Pulmonary artery endothelial cell (primary cell): Measurements from ENCODE around the gene OTOS. TPM values are rescaled to one million over a fixed set of nuclear protein-coding genes. Genes with fewer than 3 reads are reported as not detected.

Experiments used
- DNase-seq: peaks from one replicate; pipeline ENCODE4 v3.0.0-alpha.2; 2011; ENCODE audit warnings: low read depth, low spot score
- total RNA-seq: library from RNA; depleted of rRNA; stranded (reverse); fragments of >200 nt; gene quantifications from 2 replicates; pipeline ENCODE4 v1.2.3, GENCODE V29; 2014

Gene OTOS
- total RNA-seq, 1 donor from 2014 or later: not detected

GRCh38 chr2:240168041-240168440 lies 27.6 kb upstream of the OTOS start:
- DNase-seq: no peak

- DNase-seq: no peak
Measured at GRCh38 chr2:240167588-240167880, 27.1 kb upstream of the OTOS start.

DNA sequence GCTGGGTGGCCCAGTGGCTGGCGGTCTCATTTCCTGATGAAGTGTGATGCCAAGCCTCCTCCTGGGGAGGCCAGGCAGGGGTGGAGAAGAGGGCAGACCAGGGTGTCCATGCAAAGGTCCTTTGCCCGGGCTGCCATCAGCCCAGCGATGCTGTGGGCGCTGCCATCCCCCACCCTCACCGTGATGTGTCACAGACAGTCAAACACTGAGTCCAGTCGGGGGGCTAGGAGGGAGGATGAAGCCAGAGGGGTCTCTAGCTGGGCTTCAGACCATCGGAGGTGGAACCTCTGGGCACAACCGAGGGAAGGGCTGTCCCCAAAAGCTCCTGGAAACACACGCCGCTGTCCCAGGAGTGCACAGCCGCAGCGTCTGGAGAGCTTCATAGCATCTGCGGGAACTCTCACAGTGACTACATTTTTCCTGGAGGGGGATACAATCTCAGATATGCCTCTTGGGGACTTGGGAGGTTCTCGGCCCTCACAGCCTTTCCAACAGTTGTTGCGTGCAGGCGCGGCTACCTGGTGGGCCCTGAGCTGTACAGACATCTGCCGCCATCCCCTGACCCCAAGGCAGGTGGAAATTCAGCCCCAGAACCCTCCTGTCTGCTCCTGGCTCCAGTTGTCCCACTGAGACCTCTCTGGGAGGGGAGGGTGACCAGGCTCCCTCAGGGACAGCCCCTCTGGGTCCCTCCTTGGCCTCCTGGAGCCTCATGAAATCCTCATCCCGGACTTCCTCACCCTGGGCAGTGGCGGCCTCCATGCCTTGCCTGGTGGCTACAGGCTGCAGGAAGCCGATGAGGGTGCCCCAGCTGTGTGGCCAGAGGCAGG lies 26.5 kb upstream of the OTOS start:
- DNase-seq: no peak

GRCh38 chr2:240166191-240166590 lies 25.7 kb upstream of the OTOS start:
- DNase-seq: no peak

GRCh38 chr2:240165661-240166060 lies 25.2 kb upstream of the OTOS start:
- no peak for DNase-seq

DNA sequence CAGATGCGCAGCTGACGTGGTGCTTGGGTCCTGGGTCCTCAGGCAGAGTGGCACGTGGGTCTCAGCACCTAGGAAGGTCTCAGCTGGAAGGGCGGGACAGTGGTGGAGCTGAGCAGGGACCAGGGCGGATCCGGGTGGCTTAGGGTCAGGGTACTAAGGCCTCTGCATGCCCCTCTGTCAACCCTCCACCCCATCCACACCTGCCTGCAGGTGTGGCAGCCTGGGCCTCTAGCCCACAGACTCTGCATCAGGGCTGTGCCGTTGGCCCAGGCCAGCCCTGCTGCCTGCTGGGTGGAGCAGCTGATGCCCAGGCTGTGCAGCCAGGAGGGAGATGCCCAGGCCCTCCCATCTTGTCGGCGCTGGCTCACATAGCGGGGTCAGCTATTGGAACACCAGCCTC lies 24.6 kb upstream of the OTOS start:
- no peak for DNase-seq

DNA sequence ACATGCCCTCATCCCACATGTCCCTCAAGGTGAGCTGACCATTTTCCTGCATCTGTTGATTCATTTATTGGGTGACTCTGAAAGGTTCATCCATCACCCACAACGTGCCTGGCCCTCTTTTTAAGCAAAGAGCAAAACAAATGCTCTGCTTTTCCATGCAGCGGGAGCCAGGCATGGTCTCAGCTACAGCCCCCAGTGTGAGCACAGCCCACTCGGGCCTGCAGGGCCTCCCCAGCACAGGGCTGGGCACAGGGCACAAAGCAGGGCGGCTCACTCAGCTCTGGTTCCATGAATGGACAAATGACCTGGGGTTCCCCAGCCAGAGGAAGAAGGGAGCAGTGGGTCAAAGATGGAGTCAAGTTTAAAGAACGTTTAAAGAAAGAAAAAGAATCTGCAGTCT lies 24.1 kb upstream of the OTOS start:
- no peak for DNase-seq

DNA sequence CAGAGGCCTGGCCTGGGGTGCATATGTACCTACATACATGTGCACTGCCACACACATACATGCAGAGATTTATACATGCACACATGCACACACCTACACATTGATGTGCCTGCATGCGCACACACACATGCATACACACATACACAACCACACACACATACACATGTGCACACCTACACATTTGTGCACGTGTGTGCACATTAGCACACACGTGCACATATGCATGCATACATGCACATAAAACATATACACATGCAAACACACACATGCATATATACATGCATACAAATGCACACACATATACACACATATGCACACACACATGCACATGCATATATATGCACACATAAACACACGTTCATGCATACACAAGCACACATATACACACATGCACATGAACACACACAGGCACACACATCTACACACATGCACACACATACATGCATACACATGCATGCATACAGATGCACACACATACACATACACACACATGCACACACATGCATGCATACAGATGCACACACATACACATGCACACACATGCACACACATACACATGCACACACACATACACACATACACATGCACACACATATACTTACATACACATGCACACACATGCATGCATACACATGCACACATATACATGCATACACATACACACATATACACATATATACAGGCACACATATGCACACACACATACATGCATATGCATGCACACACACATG lies 23.6 kb upstream of the OTOS start:
- DNase-seq: no peak

DNA sequence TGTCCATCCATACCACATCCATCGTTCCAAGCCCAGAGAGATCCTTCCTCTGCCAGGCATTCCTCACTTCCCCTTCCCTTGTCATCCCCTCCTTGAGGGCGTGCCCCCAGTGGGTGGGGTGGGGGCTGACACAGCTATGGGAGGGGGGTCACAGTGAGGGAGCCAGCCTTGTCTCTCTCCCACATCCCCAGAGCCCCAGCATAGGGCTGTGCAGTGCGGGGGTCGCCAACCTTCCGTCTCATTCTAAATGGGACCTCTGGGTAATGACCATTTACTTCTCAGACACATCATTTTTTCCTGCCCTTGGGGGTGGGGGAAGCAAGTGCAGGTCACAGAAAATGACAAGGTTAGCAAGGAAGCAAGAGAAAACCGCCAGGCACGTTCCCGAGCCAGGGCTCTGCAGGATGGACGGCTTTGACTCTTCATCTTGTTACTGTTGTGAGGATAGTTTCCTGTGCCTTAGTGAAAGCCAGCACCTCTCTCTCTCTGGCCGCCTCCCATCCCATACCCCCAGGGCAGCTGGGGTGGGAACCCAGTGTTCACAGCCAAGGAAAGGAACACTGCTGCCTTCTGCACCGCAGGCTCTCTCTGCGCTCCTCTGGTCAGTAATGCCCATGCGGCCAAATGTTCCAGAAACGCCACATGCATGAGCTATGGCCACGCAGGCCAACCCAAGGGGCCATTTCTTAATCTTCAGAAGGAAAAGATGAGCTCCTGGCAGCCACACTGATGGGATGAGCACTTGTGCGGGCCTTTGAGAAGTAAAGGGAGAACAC lies 22.7 kb upstream of the OTOS start:
- no peak for DNase-seq

DNA sequence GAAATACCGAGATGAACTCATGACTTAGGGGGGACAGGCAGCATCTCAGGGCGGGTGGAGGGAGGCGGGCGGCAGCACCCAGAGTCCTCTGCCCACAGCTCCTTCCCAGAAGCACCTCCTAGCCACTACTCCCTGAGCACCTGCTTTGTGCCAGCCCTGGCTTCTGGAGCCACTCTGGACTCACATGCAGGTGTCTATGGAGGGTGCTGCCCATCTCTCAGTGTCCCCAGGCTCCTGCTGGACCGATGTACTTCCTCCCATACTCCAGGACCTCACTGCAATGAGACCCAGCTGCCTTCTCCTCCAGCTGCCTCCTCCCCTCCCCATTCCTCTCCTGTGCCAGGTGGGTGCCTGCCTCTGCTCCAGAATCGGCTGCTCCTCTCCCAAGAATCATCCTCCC lies 22.1 kb upstream of the OTOS start:
- DNase-seq: no peak

DNA sequence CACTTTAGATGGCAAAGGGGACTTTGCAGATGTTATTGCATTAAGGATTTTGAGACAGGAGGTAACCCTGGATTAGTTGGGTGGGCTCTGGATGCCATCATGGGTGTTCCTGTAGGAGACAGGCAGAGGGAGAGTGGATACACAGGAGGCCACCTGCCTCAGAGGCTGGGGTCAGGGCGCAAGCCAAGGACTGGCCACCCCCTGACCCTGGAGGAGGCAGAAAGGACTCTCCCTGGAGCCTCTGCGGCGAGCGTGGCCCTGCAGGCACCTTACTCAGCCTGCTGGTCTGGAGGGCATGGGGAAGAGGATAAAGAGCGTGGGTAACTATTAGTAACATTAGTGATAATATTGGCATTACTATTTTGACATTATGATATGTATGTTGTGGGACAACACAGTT lies 21.6 kb upstream of the OTOS start:
- DNase-seq: no peak

GRCh38 chr2:240161087-240161750 lies 20.8 kb upstream of the OTOS start:
- DNase-seq: no peak

- DNase-seq: no peak
Measured at GRCh38 chr2:240160291-240161086, 20.0 kb upstream of the OTOS start.

DNA sequence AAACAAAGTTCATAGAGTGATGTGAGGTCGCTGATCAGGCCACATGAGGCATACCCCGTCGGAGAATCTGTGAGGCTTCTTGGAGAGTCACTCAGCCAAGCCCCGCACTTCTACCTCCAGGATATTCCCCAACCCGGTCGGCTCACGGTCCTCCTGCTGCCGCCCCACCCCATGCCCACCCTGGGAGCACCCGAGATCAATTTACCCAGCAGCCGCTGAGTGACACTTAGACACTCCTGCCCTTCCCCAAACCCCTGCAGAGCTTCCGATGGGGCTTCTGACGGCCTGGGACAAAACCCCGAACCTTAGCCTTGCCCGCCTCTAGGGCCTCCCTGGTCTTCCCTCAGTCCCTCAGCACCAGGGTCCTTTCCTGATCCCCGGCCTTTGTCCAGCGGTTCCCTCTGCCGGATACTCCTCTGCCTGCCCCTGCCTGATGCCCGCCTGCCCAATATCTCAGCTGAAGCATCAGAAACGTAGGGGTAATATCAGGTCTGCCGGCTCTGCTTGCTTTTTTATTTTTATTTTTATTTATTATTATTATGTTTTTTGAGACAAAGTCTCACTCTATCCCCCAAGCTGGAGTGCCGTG lies 18.9 kb upstream of the OTOS start:
- DNase-seq: no peak

DNA sequence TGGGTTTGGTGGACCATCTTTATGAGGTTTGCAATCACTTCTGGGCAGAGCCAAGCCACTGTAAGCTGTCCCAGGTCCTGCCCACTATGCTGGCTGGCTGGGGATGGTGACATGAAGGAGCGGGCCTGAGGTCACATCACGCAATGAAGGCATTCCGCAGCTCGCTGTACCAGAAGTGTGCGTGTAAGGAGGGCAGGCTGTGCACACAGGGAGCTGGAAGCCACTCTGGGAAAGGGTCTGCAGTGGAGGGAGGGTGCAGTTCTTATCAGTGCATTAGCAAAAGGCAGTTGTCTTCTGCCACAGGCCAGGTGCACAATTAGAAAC lies 16.7 kb upstream of the OTOS start:
- no peak for DNase-seq

- no peak for DNase-seq
Measured at GRCh38 chr2:240156435-240157146, 16.1 kb upstream of the OTOS start.

GRCh38 chr2:240155745-240156390 lies 15.4 kb upstream of the OTOS start:
- DNase-seq: no peak

DNA sequence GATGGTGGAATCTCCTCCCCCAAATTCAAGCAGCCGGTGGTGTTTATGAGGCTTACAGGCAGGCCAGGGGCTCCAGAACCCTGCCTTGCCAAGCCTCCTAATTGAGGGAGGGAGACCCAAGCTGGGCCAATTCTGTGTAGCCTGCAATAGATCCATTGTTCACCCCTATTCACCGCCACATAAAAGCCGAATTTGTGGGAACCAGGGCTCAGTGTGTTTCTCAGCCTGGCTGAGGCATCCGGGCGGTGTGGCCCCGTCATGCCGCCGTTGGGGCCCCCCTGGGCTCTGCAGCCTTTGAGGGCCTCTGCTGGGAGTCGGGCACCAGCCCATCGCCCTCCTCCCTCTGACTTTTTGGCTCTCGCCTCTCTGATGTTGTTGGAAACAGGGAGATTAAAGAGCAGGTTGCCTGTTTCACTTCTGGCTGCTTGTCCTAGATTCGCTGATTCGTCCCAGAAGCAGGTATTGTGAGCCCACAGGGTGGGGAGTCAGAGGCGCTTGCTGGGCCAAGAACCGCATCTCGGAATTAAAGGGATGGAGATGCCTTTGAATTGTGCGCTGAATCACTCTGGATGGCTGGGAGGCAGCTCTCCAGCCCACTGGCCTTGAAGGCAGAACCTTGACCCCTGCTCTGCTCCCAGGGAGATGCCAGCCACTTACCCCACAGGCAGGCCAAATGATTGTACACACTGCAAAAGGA lies 14.7 kb upstream of the OTOS start:
- DNase-seq: no peak

DNA sequence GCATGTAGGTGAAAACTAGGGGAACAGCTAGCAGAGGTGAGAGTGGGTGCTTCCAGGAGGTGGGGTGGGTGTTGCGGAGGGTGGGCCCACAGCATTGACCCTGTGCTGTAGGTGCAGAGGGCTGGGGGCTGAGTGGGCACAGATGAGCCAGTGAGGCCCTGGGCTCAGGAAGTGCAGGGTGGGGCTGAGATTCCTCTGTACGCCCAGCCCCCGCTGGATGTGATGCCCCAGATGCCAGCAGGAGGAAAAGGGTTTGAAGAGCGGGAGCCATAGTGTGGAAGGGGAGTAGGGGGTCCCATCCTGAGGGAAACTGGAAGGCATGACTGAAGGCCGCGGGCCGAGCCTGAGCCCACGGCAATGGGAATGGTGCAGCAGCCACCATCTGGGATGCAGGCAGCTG lies 14.1 kb upstream of the OTOS start:
- no peak for DNase-seq
